Activated CD8-positive, alpha-beta memory T cell treated with anti-CD3 and anti-CD28 coated beads for 48 hours (primary cell): ENCODE data around the gene POMGNT2.
"Not testable (repeated sequence)": the region's sequence is repeated elsewhere in the genome, so short reads cannot be mapped to it uniquely, and the experiment has no call there.

Source experiments
- DNase-seq, 3 experiments: peaks; one replicate each; pipeline ENCODE4 v3.0.0-alpha.2; 2020; ENCODE audit warnings: low read depth in 2 of 3, low spot score in 2 of 3

Gene POMGNT2

DNA sequence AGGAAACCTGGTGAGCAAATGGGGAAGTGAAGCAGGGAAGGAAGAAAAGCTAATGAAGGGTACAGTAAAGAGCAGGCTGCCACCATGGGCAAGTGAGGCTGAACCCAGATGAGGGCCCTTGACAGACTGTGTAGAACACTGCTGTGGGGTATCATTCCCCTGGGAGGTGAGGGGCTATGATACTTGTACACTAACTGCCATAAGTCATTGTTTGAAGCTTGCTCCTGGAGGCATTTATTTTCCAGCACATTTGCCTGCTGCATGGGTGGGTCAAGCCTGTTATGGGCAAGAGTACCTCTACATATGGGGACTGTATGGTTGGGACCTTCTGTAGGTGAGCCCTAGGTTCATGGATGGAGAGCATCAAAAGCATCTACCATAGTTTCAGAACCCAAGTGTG is 57.4 kb downstream of the POMGNT2 start:
- DNase-seq: no peak

DNA sequence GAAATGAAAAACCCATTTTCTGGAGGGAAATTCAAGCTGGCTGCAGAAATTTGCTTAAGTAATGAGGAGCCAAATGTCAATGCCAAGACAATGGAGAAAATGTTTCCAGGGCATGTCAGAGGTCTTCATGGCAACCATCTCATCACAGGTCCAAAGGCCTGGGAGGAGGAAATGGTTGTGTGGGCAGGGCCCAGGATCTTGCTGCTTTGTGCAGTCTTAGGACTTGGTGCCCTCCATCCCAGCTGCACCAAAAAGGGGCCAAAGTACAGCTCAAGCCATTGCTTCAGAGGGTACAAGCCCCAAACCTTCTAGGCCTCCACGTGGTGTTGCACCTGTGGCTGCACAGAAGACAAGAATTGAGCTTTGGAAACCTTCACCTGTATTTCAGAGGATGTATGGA is 59.3 kb downstream of the POMGNT2 start:
- no peak for DNase-seq

DNA sequence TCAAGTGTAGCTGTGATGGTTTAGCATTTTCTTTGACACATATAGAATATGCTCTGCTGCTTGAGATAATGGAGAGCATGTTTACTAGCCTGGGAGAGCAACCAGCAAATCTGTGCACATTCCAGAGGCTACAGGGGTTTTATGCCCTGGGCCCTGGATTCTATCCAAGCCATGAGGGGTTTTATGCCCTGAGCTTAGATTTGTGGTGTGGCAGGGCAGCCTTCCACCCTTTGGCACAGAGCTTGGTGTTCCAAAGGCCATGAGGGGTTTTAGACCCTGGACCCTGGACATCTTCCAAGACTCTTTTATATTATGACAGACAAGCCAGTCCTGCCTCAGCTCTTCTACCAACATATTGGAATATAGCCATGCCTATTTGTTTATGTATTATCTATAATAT is 60.8 kb downstream of the POMGNT2 start:
- DNase-seq: not testable (repeated sequence)

DNA sequence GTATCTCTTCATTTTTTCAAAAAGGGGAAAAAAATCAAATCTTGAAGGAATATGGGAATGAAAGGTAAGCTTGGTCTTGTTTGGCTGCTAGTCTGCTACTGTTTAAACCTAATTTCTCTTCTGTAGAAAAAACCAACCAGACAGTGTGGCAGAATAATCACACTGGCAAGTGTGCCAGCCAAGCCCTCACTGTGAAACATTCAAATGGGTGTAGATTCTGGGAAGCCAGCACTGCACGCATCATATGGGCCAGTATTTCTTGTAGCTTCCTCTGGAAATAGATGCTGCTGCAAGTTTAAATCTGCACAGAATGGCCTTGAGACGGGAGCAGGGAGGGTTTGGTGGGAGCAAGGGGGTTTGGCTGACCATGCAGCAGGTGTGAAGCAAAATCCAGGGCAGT is 62.1 kb downstream of the POMGNT2 start:
- DNase-seq: no peak

DNA sequence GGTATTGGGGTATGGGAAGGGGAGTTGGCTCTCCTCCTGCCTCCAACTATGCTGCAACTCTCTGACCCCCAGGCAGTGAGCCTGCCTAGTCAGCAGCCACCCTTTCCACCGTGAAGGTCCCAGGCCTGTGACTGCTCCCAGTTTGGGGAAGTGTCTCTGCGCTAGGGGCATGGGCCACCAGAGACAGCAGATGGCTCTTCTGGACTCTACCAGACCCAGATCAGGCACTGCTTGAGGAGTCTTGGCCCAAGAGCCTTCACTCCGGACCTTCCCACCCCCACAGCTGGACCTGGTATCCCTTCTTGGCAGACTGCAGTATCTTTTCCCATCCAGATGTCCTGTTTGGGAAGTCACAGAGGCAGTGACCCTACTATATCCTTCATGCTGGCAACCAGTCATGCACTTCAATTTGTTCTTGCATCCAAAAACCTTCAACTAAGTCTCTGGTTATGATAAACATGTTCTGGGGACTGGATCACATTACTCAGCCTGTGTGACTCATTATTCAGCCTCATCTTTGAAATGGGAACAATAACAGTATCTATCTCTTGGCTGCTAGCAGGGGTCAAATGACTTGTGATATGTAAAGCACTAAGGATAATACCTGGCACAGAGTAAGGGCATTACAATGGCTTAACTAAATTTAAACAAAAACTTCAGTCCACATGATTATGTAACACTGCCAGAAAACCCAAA is 62.7 kb downstream of the POMGNT2 start:
- no peak for DNase-seq

DNA sequence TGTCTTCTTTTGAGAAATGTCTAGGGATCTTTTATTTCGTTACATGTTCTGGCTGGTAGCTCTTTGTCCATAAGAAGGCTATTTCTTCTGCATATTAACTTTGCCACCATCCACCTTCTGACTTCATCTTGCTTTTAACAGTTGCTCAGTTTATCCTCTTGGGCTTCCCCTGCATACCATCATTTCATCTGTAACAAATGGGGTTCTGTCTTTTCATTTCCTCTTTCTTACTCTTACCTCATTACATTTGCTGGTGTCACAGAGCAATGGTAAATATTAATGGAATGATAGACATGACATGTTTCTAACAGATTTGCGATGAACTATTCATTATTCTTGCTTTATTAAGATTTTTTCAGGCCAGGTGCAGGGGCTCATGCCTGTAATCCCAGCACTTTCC is 64.4 kb downstream of the POMGNT2 start:
- no peak for DNase-seq

DNA sequence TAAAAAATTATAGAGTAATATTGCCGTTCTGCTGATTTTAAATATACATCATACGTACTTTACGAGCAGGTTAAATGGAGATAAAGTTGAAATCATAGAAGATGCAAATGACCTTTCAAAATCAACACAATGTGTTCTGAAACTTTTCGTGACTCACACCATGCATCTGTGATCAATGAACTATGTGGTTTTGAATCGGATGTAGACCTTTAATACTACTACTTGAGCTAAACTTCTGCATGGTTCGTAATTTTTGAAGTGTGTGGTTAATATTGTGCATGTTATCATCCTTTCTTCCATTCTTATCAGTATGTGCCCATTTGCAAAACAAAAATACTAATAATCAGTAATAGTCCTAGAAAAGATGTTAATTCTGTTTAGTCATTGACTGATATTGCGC is 67.9 kb downstream of the POMGNT2 start:
- no peak for DNase-seq

DNA sequence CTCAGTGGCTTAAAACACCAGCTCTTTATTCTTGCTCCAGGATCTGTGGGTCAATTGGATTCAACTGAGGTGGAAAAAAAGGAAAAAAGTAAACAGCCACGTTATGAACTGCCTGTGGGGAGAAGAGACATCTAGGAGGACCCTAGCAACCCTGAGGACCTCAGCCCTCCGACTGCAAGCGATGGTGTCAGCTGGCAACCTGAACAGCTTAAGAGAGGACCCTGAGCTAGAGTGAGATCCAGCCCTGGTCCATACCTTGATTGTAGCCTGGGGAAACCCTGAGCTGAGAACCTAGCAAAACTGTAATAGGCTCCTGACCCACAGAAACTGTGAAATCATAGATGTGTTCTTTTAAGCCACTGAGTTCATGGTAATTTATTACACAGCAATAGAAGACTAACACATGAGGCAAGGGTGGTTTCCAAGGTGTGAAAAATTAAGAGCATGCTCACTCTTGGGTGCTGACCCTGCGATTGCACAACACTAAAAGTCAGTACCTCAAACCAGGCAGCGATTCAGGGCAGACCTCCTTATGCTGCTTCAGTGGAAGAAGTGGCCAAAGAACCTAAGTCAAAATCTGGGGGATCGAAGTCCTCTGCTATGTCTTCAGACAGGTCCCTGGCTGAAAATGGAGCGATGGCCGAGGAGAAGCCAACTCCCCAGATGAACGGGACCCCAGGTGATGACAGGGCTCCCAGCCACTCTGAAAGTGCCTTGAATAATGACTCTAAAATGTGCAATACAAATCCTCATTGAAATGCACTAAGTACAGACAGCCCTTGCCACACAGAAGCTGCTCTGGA is 69.1 kb downstream of the POMGNT2 start:
- no peak for DNase-seq

DNA sequence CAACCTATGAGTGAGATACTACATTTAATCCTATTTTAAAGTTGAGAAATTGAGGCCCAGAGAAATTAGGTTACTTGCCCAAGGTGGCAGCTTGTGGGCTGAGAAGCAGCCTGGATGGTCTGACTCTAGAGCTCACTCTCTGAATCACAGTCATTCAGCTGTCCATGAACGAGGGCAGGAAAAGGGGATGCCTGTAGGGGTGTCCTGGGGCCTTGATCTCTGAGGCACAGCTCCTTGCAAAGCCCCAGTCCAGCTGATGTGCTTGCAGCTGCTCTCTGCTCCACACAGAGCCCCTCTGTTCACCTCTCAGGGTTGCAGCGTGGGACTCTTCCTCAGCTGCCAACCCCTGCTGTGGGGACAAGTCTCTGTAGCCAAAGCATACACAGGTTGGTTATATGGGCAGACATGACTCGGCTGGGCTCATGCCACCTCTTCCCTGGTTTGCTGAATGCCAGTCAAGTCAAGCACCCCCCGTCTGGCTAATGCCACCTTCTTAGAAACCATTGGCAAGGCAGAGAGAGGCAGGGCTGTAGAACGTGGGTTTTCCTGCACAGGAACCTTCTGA is 70.0 kb downstream of the POMGNT2 start:
- no peak for DNase-seq

DNA sequence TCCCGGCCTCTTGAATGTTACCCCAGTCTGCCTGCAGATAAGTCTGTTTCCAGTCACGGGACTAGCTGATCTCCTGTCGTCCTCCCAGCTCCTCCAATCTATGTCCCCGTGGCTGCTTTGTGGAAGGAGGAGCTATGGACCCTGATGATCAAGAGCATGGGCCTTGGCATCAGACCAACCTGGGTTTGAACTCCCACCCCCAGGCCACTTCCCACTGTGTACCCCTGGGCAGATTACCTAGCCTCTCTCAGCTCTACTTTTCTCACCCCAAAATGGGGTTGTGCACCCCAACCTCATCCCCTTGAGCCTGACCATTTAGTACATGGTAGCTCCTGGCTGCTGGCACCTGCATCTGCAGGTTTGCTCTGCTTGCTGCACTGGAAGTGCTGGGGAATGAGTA is 71.0 kb downstream of the POMGNT2 start:
- DNase-seq: no peak

DNA sequence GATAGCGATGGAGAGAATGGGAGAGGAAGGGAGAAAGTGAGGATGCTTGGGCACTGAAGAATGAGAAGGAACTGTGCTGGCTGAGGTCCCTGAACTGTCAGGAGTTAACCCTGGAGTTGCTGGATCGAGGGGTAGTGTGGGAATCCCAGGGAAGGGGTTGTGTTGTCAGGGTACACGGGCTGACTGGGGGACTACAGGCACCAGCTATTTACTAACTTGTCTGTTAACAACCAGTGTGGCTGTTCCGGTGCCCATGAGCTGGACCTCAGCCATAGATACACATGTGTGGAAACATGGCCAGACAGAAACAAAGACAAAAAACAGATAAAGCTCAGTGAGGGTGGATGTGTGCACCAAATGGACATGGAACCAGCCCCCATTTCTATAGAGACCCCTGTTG is 71.7 kb downstream of the POMGNT2 start:
- no peak for DNase-seq

DNA sequence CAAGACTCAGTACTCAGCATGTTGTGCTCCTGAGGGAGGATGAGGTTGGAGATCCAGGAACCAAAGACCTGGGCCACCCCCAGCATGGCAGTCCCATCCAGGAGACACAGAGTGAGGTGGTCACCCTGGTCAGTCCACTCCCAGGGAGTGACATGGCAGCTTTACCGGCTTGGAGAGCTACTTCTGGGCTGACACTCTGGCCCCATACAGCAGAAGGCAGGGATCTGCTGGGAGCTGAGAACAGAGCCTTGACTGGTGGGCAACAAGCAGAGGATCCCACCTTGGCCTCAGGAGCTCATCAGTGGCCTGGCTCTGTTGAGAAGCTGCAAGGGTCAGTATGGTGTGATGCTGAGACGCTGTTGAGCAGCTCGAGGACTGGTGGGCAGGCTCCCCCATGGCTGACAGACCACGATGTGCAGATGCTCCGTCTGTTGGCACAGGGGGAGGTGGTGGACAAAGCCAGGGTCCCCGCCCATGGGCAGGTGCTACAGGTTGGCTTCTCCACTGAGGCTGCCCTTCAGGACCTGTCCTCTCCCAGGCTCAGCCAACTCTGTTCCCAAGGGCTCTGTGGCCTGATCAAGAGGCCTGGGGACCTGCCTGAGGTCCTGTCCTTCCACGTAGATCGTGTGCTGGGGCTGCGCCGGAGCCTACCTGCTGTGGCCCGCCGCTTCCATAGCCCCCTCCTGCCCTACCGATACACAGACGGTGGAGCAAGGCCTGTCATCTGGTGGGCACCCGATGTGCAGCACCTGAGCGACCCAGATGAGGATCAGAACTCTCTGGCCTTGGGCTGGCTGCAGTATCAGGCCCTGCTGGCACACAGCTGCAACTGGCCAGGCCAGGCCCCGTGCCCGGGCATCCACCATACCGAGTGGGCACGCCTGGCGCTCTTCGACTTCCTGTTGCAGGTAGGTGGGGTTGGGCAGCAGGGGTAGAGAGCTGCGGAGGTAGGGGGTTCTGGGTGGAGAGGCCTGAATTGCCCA is 72.9 kb downstream of the POMGNT2 start:
- no peak for DNase-seq

DNA sequence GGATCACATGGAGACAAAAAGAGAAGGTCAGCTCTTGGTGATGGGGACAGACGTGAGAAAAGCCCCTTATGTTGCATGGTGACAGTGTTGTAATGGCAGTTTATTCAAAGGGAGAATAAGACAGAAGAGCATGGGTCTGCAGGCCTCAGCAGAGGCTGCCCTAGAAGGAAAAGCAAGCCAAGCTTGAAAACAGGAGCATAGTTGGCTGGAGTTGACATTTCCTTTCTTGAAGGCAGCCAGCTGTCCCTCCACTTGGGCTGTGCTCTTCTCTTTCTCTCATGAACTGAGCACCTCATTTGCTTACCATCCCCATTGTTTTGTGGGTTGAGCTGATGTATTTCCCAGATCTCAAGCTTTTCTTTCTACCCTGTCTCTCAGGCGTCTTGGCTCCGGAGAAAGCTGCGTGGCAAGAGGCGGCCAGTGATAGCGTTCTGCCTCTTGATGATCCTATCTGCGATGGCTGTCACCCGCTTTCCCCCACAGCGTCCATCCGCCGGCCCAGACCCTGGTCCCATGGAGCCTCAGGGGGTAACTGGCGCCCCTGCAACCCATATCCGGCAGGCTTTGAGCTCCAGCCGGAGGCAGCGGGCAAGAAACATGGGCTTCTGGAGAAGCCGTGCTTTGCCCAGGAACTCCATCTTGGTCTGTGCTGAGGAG is 73.9 kb downstream of the POMGNT2 start:
- DNase-seq: no peak

DNA sequence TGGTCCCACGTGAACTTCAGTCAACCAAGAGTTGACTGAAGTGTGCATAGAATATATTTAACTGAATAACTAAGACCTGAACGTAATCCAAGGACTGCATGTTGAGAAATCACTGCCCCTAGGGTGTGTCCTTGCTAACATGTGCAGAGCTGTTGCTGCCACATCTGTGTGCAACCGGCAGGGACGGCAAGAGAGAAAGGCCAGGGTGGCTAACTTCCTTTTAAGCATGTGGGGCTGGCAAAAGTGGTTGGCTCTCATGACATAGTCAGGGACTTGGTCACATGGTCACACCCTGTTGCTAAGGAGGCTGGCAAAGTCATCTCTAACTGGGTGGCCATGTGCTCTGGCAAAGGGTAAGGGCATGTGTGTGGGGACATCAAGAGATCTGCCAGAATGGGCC is 74.4 kb downstream of the POMGNT2 start:
- DNase-seq: no peak

DNA sequence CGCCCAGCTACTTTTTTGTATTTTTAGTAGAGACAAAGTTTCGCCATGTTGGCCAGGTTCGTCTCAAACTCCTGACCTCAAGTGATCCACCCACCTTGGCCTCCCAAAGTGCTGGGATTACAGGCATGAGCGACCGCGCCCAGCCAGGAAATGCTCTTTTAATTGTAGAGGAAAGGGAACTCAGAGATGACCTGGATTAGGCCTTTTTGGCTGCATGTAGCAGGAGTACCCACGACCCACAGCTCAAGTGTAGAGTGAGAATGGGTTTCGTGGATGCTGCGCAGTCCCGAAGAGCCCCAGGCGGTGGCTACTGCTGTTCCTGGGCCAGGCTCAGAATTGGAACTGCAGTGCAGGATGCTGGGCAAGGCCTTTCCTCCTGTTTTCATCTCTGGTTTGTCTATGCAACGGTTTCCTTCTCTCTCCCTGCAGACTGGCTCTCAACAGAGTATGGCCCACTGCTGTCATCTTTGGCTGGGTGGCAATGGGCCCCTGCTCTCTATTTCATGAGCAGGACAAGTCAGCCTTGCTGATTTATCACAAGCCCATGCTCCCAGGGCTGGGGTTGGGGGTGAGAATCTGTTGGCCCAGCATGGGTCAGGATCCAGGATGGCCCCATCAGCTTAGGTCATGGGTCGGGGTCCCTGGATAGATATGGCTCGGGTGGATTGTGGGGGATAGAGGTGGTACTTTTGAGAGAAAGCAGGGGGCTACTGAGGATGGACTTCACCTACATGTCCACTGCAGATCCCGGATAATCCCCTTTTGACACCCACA is 75.5 kb downstream of the POMGNT2 start:
- no peak for DNase-seq
